HG02970 (cell line): ENCODE results near the gene MVK.
"Not testable (repeated sequence)": the region's sequence is repeated elsewhere in the genome, so short reads cannot be mapped to it uniquely, and the experiment has no call there.

Experiments
- ATAC-seq: cut with Tn5 transposase; IDR thresholded peaks from one replicate; pipeline ENCODE4 v1.9.1; 2021; ENCODE audit warnings: mild to moderate bottlenecking, moderate library complexity, moderate number of reproducible peaks; ENCODE audit not compliant: unreplicated experiment, low FRiP score

The MVK gene

DNA sequence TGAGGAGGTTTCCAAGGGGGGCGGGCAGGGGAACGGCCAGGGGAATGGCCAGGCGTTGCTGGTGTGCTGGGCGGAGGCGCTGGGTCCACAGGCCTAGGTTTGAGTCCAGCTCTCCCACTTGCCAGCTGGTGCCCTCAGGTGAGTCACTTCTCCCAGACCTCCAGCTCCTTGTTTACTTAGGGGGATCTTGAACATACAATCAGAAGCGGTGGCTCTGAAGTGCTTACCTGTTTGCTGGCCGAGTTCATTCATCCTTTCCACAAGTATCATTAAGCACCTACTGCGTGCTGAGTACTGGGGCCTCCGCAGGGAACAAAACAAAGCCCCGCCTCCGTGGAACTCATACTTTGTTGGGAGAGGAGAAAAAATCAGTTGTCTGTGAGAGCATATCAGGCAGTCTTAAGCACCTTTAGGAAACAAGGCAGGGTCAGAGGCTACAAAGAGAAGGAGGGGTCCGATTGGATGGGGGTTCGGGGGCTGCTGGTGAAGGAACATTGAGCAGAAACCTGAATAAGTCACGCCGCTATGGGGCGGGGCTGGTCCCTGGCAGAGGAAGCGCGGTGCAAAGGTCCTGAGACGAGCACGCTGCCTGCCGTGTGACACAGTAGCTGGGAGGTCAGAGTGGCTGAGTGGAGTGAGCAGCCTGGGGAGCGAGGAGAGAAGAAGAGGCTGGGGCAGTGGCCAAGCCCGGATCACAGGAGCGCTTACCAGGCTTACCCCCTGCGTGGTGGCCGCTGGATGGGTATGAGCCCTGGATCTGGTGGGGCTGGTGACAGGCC, 15.1 kb downstream of the MVK start:
- ATAC-seq: no peak

DNA sequence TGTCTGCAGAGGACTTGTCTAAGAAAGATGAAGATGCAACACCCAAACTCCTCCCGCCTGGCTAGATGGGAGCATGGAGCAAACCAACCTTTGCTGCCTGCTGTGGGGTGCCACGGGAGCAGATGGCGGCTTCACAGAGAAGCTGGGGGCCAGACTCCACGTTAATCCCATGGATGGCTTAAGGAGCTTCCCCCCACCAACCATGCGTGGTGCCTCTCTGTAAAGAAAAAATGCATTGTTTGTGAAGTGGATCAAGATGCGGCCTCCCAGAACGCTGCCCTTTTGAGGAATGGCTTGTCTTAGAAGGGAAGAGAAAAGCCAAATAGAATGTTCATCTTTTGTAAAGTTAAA, 15.6 kb downstream of the MVK start:
- ATAC-seq: no peak

DNA sequence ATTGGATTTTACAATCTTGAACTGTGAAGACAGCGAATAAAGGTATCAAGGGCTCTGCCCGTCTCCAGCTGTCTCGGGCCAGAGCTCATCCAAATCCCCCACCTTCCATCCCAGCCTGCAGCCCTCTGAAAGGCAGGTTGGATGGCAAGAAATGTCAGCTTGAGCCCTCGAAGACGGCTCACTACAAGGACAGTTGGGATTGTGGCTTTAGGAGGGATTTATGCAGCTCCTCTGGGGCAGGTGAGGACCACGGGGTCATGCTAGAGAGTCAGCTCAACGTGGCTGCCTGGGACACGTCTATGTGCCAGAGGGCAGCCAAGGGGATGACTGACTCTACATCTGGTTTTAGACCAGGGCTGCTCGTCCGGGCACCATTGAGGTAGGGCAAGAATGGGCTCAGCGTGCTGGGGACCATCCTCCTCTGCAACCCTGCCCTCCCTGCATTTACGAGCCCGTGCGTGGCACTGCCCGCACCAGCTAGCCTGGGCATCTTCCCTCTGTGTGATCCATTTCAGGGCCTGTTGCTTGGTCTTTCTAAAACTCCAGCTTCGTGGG, 16.2 kb downstream of the MVK start:
- ATAC-seq: no peak

DNA sequence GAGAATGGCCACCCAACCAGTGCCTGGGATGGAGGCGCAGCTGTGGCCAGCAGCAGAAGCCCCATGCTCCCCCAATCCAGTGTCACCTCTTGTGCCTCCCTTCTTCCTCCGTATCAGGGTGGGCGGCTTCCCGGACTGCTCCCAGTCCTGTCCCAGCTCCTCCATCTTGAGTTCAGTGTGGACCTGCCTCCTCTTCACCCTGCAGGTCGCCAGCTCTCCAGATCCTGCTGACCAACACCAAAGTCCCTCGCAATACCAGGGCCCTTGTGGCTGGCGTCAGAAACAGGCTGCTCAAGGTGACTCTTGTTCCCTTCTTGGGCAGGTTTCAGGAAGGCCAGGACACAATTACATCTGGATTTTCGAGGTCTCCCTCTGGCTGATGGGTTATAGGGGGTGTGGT, 17.0 kb downstream of the MVK start:
- ATAC-seq: no peak

DNA sequence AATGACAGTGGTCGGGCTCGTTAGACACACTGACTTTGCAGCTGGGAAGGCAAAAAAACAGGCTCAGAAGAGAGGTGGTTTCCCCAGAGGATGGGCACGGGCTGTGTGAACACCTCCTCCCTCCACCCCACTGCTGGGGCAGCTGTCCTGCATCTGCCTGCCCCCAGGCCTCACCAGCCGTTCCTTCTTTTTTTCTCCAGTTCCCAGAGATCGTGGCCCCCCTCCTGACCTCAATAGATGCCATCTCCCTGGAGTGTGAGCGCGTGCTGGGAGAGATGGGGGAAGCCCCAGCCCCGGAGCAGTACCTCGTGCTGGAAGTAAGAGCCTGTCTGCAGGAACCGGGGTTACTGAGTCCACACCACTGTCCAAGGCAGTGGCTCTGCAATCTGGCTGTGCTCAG, 17.4 kb downstream of the MVK start:
- ATAC-seq: no peak

DNA sequence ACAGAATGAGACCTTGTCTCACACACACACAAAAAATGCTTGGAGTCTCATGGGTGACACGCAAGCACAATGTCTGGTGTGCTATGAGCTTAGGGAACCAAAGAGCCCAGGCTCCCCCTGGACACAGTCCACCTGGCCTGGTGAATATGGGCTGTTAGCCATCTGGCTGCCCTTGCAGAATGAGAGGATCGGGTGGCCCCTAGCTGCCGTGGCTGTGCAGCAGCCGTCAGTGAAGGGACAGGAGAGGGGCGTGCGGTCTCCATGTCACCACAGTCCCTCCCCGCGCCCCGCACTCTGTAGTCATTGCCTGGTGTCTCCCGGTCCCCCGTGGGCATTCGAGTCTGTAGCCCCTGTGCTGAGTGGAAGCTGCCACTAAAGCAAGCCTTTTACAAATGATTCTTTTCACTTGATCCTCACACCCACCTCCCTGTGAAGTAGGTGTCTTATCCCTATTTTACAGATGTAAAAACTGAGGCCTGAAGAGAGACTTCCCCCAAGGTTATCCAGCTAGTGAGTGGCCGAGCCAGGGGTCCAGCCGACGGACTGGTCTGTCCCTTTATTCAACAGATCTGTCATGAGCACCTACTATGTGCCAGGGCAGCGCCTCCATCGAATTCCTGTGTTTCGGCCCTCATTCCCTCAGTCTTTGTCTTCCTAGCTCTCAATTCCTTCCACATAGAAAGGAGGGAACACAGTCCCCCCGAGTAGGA, 18.8 kb downstream of the MVK start:
- no peak for ATAC-seq

DNA sequence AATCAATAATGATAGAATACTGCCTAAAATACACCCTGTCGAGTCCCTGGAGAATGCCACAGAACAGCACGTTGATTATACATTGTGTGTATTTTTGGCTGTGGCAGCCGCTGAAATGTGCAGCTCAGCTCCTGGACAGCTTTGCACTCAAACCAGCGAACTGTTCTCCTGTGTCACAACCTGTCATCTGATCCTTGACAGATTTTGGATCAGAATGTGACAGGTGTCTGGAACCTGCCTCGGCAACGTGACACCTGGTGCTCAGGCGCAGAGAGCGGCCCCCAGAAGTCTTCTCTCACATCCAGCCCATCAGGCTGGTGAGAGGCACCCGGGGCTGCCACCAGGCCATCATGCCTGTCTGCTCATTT, 19.3 kb downstream of the MVK start:
- ATAC-seq: no peak

DNA sequence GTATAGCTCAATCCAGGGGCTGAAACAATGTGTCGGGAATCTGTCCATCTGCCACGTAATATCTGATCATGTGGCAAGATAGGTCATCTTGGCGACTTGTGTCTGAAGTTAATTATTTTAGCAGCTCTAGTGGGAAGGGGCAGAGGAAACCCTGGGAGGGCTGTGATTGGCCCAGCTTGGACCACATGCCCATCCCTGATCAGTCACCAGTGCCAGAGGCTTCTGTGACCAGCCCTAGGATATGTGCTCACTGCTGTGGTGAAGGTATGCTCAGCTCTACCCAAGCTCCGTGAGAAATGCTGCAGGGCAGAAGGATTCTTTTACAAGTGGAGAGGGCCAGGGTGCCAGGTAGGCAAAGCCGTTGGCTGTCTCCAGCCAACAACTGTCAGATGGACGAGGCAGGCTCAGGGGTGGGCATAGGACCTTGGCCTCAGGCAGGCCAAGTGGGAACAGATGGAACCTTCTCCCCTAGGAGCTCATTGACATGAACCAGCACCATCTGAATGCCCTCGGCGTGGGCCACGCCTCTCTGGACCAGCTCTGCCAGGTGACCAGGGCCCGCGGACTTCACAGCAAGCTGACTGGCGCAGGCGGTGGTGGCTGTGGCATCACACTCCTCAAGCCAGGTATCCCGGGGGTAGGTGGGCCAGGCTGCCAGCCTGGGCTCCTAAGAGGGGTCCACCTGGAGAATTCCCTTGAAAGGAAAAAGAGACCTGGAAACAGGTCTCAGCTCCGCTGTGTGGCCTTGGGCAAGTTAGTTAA, 21.1 kb downstream of the MVK start:
- no peak for ATAC-seq

DNA sequence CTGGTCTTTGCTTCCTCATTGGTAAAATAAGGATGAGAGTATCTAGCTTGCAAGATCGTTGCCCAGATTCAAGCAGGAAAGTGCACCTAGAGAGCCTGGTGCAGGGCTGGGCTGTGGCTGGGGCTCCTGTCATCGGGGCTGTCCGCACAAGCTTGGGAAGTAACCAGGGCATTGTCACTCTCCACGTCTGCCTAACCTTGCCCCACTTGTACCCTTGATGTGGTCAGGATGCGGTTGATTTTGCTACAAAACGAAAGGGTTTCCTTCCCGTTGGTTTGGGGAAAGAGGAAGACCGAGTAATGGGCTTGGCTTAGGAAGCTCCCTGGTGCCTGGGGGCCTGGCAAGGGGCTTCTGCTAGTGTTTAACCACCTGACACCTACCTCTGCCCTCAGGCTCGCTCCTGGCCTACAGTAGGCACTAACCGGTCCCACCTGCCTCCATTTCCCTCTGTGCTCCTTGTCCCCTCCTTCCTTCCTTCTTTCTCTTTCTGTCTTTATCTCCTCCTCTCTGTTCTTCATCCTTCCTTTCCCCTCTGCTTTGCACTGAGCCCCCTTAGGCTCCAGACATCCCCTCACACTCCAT, 21.8 kb downstream of the MVK start:
- ATAC-seq: no peak

DNA sequence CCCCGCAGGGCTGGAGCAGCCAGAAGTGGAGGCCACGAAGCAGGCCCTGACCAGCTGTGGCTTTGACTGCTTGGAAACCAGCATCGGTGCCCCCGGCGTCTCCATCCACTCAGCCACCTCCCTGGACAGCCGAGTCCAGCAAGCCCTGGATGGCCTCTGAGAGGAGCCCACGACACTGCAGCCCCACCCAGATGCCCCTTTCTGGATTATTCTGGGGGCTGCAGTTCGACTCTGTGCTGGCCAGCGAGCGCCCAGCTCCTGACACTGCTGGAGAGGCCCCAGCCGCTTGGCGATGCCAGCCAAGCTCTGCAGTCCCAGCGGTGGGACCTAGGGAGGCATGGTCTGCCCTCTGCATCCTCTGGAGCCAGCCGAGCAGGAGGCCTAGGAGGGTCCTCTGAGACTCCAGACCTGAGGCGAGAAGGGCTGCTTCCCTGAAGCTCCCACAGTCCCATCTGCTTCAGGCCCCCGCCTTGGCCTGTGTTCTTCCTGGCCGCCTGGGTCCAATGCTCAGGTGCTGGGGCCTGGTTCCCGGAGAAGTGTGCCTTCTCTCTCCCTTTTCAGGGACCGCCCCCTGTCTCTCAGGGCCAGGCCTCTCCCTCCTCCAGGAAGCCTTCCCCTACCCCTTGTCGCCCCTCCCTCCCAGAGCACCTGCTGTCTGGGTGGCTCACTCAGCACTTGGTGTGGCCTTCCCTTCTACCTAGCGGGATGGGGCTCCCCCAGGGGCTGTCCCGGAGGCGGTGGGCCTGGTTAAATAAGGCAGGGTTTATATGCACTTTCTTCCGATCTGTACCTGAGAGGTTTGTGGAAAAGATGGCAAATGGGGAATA, 23.0 kb downstream of the MVK start:
- ATAC-seq: no peak

DNA sequence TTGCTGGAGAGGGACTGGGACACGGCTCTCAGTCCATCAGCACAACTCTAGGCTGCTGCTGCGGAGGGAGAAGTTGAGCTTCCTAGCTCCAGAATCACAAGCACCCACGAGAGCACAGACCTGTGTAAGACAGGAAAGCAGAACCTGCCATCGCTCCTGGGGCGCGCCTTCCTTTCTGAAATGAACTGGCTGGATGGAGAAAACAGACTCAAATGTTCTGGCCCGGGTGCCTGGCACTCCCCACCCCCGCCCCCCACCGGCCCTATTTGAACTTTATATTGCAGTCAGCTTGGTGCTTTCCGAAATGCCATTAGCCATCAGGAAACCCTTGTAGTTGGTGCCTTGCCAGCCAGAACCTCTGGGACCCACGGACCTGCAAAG, 23.8 kb downstream of the MVK start:
- ATAC-seq: no peak

DNA sequence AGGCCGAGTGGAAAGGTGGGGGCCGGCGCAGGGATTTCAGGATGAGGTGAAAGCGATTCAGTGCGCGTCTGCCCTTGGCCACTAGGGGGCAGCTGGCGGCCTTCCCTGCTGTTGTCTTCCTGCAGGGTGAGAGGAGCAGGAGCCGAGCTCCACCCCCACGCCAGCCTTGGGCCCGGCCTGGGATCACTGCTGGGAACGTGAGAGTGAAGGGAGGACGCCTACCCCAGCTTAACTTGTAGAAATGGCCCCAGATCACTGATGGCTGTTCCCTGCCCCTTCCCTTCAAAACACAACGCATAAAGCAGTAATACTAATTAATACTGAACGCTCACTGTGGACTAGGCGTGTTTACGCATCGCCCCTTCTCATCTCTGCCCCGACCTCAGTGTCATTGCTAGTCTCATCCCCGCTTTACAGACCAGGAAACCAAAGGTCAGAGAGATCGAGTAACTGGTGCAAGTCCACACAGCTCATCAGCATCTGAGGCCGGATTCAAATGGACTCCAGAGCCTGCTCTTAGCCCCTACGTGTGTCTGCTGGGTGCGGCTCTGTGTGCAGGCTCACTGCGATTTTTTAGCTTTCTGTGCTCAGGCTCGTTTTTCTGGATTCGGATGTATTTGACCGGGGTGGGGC, 24.3 kb downstream of the MVK start:
- ATAC-seq: no peak

DNA sequence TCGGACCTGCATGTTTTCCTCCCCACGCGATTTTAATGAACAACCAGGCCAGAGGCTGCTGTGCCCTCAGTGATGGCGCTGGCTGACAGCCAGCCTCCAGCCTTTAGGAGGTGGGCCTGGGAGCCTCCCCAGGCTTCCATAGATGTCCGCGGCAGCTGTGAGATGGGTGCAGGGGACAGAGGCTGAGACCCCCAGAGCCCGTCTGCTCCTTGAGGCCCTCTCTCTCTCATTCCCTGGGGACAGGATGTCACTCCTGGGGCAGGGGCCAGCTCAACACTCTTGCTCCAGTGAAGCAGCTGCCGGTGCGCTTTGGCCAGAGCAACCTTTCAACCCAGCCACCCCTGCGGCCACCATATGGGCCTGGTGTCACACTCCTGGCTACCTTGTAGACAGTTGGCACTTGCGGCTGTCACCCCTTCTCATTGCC, 24.8 kb downstream of the MVK start:
- ATAC-seq: no peak

DNA sequence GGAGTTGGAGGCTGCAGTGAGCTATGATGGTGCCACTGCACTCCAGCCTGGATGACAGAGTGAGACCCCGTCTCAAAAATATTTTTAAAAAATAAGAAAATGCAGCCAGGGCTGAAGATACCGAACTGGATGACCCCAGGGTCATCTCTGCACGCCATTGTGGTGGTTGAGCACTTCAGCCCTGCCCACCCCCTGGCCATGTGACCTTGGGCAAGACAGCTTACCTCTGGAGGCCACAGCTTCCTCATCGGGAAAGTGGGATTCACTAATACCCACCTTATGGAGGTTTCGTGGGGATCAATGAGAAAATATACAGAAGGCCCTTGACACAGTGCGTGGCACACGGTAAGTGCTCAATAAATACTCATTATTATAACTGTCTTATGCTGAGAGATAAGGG, 25.5 kb downstream of the MVK start:
- no peak for ATAC-seq

DNA sequence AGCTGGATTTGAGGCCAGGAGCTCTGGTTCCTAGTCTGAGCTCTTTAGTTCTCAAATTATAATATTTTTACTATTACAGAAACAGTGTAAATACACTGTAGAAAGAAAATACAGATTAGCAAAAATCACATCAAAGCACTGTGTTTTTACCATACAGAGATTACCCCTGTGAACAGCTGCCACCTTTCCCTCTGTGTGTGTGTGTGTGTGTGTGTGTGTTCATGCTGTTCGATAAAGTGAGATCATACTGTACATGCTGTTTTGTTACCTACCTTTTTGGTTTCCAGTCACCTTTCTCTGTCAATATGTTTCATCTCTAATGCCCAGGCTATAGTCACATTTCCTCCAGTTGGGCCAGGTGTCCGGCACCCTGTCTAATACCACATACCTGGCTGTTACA, 26.9 kb downstream of the MVK start:
- no peak for ATAC-seq

DNA sequence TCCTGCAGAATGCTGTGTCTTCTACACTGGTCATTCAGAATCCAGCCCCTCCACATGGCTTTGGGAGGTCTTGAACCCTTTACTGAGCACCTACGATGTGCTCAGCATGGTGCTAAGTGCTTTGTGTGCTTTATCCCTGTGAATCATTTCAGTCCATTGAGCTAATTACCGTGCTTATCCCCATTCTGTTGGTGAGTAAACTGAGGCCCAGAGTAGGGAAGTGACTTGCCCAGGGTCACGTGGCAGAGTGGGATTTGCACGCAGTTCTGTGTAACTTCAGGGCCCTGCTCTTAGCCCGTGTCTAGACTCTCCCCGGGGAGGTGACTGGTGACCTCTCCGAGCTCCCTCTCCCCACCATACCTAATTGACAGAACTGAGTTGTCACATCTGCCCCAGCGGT, 27.4 kb downstream of the MVK start:
- no peak for ATAC-seq

DNA sequence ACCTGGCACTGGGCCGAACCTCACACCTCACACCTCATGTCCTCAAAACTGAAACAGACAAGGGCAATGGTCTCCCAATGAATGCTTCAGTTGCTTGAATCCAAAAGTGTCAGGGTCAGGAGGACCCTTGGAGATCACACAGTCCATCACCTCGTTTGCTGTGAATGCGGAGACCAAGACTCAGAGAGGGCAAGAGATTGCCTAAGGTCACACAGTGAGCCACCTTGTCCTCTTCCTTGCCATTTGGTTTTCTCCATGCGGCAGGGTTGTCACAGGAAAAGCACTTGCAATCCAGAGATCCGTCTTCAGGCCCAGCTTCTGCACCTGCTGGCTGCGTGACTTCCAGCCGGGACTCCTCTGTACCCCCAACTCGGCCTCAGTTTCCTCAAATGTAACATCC, 28.0 kb downstream of the MVK start:
- no peak for ATAC-seq

DNA sequence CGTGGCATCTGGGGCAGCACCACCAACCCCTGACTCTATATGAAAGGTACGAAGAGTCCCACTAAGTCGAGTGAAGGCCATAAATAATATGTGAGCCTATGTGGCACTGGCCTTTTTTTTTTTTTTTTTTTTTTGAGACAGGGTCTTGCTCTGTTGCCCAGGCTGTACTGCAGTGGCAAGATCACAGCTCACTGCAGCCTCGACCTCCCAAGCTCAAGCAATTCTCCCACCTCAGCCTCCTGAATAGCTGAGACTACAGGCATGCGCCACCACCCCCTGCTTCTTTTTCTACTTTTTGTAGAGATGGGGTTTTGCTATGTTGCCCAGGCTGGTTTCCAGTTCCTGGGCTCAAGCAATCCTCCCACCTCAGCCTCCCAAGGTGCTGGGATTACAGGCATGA, 28.5 kb downstream of the MVK start:
- ATAC-seq: not testable (repeated sequence)

DNA sequence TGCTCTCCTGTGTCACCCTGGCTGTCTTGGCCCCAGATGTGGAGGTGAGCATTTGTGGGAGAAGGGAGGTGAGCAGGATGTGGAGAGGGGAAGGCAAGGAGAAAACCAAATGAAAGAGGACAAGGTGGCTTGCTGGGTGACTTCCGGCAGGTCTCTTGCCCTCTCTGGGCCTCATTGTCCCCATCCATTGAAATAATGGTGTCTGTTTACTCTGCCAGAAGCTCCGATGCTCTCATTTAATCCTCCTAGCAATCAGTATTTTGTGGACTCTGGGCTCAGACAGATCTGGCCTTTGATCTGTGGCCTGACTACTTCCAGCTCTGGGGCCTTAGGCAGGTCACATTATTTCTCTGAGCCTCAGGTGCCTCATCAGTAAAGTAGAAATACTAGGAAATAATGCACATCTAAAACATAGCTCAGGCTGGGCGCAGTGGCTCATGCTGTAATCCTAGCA, 30.6 kb downstream of the MVK start:
- ATAC-seq: no peak

DNA sequence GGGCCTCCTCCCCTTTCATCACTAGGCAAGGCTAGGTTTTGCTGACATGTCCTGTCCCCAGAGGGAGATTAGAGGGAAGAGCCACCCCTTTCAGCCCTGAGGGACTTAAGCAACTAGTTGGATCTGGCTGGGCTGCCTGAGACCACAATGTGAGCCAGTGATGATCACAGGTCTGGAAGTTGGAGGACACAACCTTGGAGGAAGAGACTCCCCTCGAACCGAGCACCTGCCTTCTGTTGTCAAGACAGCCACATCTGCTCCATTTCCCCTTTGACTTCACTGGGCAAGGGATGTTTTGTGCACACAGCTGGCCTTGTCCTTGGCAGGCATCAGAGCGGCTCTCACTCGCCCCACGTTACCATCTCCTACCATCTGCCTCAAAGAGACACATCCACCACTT, 31.4 kb downstream of the MVK start:
- no peak for ATAC-seq
